ENCODE measurements around the gene WDR82. TPM values are rescaled to one million over a fixed set of nuclear protein-coding genes. Genes with fewer than 3 reads are reported as not detected.

Gene WDR82
- total RNA-seq, 3 donors from 2014 or later, result 49.6 to 53.1 (median 52.1) TPM

DNA sequence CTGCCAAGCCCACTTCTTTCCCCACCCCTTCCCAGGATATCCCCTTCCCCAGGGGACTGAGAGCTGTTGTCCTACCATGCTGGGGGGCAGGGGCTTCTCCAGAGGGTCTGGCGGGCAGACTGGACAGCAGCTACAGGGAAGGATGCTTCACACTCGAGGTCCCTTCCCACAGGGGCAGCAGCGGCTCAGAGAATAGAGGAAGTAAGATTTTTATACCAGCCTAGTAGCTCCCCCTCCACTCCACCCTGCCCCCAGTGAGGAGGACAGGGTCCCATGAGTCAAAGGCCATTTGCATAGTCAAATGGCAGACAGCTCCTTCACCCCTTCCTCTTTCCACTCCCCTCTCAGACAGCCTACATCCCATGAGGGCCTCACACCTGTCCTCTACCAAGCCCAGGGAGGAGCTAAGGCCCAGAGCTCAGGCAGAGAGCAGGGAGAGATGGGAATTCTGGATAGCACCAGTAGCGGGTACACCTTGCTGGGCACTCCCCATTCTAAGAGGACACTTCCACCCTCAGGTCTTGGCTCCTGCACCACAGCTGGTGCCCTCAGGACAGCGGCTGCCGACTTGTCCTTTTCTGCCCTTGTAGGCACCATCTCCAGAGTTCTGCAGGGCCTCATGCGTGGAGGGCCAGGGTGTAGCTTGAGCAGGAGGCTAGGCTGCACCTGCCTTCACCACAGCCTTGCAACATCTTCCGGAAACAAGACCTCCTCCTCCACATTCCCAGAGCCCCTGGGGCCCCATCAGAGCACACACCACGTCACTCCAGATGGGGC, 52.8 kb downstream of the WDR82 start, which contains the start of gene TLR9:
TLR9 (minus strand) TSS at position 194 of the 777 bp plus-strand sequence; CDS start at position 78, 116 bp downstream.
- peaks cover 6% of the 10 kb centered on the region for H3K36me3 ChIP-seq
- no peak within 1 kb of the TSS for H3K4me3 ChIP-seq
- TF ChIP-seq POLR2A (IDR thresholded peaks at IDR 0.05) (no peak), POLR2AphosphoS5 (IDR thresholded peaks at IDR 0.05) (no peak)
- TF ChIP-seq, protein P1, sequence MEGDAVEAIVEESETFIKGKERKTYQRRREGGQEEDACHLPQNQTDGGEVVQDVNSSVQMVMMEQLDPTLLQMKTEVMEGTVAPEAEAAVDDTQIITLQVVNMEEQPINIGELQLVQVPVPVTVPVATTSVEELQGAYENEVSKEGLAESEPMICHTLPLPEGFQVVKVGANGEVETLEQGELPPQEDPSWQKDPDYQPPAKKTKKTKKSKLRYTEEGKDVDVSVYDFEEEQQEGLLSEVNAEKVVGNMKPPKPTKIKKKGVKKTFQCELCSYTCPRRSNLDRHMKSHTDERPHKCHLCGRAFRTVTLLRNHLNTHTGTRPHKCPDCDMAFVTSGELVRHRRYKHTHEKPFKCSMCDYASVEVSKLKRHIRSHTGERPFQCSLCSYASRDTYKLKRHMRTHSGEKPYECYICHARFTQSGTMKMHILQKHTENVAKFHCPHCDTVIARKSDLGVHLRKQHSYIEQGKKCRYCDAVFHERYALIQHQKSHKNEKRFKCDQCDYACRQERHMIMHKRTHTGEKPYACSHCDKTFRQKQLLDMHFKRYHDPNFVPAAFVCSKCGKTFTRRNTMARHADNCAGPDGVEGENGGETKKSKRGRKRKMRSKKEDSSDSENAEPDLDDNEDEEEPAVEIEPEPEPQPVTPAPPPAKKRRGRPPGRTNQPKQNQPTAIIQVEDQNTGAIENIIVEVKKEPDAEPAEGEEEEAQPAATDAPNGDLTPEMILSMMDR (IDR thresholded peaks at IDR 0.05), result no peak
- peak within 1 kb of the TSS in 1 of 2 donors; percentile 32 for H3K27ac ChIP-seq
- H3K27me3 ChIP-seq, result no peaks in the 10 kb centered on the region
- no peak for DNase-seq (ENCODE audit: low spot score in 2 of 2)
- no peaks in the 10 kb centered on the region for H3K9me3 ChIP-seq
- peaks cover 8 to 9% of the 10 kb centered on the region in 2 donors for H3K4me1 ChIP-seq
- intact Hi-C loops (cut with DNase I; ENCODE audit: low total_unique reads), result no loop called here

DNA sequence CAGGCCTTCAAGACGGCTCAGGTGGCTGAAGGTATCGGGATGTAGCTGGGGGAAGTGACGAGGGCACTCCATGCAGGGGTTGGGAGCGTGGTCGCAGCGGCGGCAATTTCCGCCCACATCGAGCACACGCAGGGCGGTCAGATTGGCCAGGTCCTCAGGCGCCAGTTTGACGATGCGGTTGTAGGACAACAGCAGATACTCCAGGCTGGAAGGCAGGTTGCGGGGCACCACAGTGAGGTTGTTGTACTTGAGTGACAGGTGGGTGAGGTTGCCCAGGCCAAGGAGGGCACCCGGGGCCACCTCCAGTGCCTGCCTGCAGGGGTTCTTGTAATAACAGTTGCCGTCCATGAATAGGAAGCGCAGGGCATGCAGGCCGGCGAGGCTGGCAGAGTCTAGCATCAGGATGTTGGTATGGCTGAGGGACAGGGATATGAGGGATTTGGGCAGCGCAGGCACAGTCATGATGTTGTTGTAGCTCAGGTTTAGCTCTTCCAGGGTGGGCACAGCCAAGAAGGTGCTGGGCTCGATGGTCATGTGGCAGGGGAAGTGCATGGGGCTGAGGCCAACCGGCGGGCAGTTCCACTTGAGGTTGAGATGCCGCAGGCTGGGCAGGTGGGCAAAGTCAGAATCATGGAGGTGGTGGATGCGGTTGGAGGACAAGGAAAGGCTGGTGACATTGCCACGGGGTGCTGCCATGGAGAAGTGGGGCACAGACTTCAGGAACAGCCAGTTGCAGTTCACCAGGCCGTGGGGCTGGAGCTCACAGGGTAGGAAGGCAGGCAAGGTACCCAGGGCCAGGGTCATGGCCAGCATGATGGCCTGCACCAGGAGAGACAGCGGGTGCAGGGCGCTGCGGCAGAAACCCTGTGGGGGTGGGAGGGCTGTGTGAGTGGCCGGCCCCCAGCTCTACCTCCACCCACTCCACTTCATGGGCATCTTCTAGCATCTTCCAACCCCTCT, 54.7 kb downstream of the WDR82 start:
- DNase-seq (ENCODE audit: low spot score in 2 of 2), result peak in 1 of 2 donors; percentile 43
- no peak overlapping the region for H3K4me3 ChIP-seq
- H3K27me3 ChIP-seq, result no peaks in the 10 kb centered on the region
- intact Hi-C loops (cut with DNase I; ENCODE audit: low total_unique reads), result loop anchor here (5.0 kb wide), 1 partner anchor 261 kb away; no protein-coding TSS in a partner anchor
- H3K36me3 ChIP-seq, result no peaks in the 10 kb centered on the region
- H3K4me1 ChIP-seq, result peaks cover 8 to 14% of the 10 kb centered on the region in 2 donors
- H3K9me3 ChIP-seq, result no peaks in the 10 kb centered on the region
- H3K27ac ChIP-seq, result no peak overlapping the region
- TF ChIP-seq, protein P1 (IDR thresholded peaks at IDR 0.05), result no peak
- TF ChIP-seq POLR2A (IDR thresholded peaks at IDR 0.05), result no peak
- TF ChIP-seq POLR2AphosphoS5 (IDR thresholded peaks at IDR 0.05), result no peak

DNA sequence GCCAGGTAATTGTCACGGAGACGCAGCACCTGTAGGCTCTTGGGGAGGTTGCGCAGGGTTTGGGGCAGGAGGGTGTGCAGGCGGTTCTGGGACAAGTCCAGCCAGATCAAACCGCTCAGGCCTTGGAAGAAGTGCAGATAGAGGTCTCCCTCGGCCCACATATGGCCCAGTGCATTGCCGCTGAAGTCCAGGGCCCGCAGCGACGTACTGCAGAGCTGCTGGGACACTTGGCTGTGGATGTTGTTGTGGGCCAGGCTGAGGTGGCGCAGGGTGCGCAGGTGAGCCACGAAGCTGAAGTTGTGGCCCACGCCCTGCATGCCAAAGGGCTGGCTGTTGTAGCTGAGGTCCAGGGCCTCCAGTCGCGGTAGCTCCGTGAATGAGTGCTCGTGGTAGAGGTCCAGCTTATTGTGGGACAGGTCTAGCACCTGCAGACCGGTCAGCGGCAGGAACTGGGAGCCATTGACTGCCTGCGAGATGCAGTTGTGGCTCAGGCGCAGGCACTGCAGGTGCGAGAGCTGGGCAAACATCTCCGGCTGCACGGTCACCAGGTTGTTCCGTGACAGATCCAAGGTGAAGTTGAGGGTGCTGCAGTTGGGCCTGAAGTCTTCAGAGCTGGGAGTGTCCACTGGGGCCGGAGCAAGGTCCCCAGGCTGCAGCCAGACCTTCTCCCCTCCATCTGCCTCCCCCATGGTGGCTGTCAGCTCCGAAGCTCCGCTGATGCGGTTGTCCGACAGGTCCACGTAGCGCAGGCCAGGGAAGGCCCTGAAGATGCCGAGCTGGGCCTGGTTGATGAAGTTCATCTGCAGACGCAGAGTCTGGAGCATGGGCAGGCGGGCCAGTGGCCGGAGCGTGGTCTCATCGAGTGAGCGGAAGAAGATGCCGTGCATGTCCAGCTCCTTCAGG, 55.9 kb downstream of the WDR82 start:
- Histone ChIP-seq H3K9me3 (no peaks in the 10 kb centered on the region), H3K36me3 (no peaks in the 10 kb centered on the region), H3K27me3 (no peaks in the 10 kb centered on the region), H3K4me1 (peaks cover 8 to 21% of the 10 kb centered on the region in 2 donors), H3K27ac (peak overlapping the region in 1 of 2 donors; percentile 32), H3K4me3 (peak overlapping the region in 1 of 3 donors; percentile 25)
- intact Hi-C loops (cut with DNase I; ENCODE audit: low total_unique reads), result loop anchor here (1.0 to 5.0 kb wide), 2 partner anchors 46 to 260 kb away; no protein-coding TSS in a partner anchor
- TF ChIP-seq, protein P1 (IDR thresholded peaks at IDR 0.05), result no peak
- TF ChIP-seq POLR2A (IDR thresholded peaks at IDR 0.05) (no peak), POLR2AphosphoS5 (IDR thresholded peaks at IDR 0.05) (no peak)
- no peak for DNase-seq (ENCODE audit: low spot score in 2 of 2)

DNA sequence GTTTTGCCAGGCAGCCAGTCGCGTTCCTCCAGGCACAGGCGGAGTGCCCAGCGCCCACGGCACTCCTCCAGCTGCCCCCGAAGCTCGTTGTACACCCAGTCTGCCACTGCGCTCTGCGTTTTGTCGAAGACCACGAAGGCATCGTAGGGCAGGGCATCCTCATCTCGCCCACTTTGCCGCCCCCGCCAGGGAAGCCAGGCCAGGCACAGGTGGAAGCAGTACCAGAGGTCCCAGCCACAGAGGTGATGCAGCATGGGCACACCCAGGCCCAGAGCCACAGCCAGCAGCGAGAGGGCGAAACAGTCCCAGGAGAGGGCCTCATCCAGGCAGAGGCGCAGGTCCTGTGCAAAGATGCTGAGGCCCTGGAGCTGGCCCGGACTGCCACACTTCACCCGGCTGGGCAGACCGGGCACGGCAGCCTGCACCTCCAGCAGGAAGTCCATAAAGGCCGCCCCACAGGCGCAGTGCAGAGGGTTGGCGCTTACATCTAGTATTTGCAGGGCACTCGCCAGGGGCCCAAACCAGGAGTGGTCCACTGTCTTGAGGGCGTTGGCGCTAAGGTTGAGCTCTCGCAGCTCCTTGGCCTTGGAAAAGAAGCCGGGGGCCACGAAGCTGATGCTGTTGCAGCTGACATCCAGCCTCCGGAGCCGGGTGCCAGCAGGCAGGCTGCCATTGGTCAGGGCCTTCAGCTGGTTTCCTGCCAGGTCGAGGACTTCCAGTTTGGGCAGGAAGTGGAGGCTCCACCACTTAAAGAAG, 56.7 kb downstream of the WDR82 start:
- Histone ChIP-seq H3K9me3 (no peaks in the 10 kb centered on the region), H3K4me1 (peaks cover 8 to 23% of the 10 kb centered on the region in 2 donors), H3K27ac (peak overlapping the region; percentile 38 to 57), H3K4me3 (peak overlapping the region in 1 of 3 donors; percentile 25), H3K27me3 (no peaks in the 10 kb centered on the region), H3K36me3 (no peaks in the 10 kb centered on the region)
- TF ChIP-seq, protein P1 (IDR thresholded peaks at IDR 0.05), result no peak
- TF ChIP-seq POLR2A (IDR thresholded peaks at IDR 0.05) (no peak), POLR2AphosphoS5 (IDR thresholded peaks at IDR 0.05) (no peak)
- intact Hi-C loops (cut with DNase I; ENCODE audit: low total_unique reads), result loop anchor here (1.0 to 5.0 kb wide), 2 partner anchors 47 to 259 kb away; no protein-coding TSS in a partner anchor
- DNase-seq (ENCODE audit: low spot score in 2 of 2), result peak in 1 of 2 donors; percentile 51
